ENCODE measurements around the gene ASPN. TPM values are rescaled to one million over a fixed set of nuclear protein-coding genes. Genes with fewer than 3 reads are reported as not detected.

Gene ASPN
- total RNA-seq, 1 donor, result 1.1 TPM

GRCh38 chr9:92455217-92455616 lies 27.1 kb downstream of the ASPN start:
- Histone ChIP-seq H3K27me3 (ENCODE audit: insufficient read depth, low read length) (no peaks in the 10 kb centered on the region), H3K4me3 (ENCODE audit: insufficient read depth, low read length) (no peak overlapping the region), H3K4me2 (ENCODE audit: insufficient read depth, low read length) (no peak overlapping the region), H2AFZ (ENCODE audit: low read length) (no peak overlapping the region), H3K4me1 (ENCODE audit: insufficient read depth, low read length) (no peaks in the 10 kb centered on the region), H3K36me3 (ENCODE audit: insufficient read depth, low read length) (no peaks in the 10 kb centered on the region), H3K9me3 (ENCODE audit: low read depth, low read length) (no peaks in the 10 kb centered on the region), H4K20me1 (ENCODE audit: insufficient read depth, low read length) (no peaks in the 10 kb centered on the region), H3K27ac (ENCODE audit: low read depth, low read length) (no peak overlapping the region), H3K79me2 (ENCODE audit: insufficient read depth, low read length) (no peaks in the 10 kb centered on the region)
- no peak for DNase-seq (ENCODE audit: insufficient read length, low spot score, missing footprints)
- peak; percentile 24 for TF ChIP-seq CTCF (IDR thresholded peaks at IDR 0.05; ENCODE audit: extremely low read depth, low read depth, low read length)

GRCh38 chr9:92446536-92446935 lies 35.8 kb downstream of the ASPN start:
- Histone ChIP-seq H3K36me3 (ENCODE audit: insufficient read depth, low read length) (no peaks in the 10 kb centered on the region), H4K20me1 (ENCODE audit: insufficient read depth, low read length) (no peaks in the 10 kb centered on the region), H2AFZ (ENCODE audit: low read length) (no peak overlapping the region), H3K4me3 (ENCODE audit: insufficient read depth, low read length) (no peak overlapping the region), H3K79me2 (ENCODE audit: insufficient read depth, low read length) (no peaks in the 10 kb centered on the region), H3K27ac (ENCODE audit: low read depth, low read length) (no peak overlapping the region), H3K27me3 (ENCODE audit: insufficient read depth, low read length) (no peaks in the 10 kb centered on the region), H3K4me2 (ENCODE audit: insufficient read depth, low read length) (no peak overlapping the region), H3K9me3 (ENCODE audit: low read depth, low read length) (no peaks in the 10 kb centered on the region), H3K4me1 (ENCODE audit: insufficient read depth, low read length) (peaks cover 6% of the 10 kb centered on the region)
- no peak for TF ChIP-seq CTCF (IDR thresholded peaks at IDR 0.05; ENCODE audit: extremely low read depth, low read depth, low read length)
- peak; percentile 41 for DNase-seq (ENCODE audit: insufficient read length, low spot score, missing footprints)

DNA sequence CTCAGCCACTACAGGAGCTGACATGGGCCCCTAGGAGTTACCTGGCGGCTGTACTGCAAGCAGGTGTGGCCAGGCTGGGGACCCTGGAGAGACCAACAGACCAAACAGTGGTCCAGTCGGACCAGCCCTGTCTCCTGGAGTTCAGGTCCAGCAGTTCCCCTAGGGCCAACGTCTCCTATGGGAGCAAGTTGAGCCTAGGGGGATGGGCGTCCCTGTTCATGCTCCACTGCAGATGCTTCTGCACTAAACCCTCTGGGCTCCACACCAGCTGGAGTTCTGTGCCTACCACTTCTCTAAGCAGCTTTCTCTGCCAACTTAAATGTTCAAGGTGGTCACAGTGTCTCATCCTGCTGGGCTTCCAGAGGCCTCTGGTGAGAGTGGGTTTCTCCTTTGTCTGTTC lies 37.5 kb downstream of the ASPN start:
- Histone ChIP-seq H3K79me2 (ENCODE audit: insufficient read depth, low read length) (no peaks in the 10 kb centered on the region), H4K20me1 (ENCODE audit: insufficient read depth, low read length) (no peaks in the 10 kb centered on the region), H3K4me3 (ENCODE audit: insufficient read depth, low read length) (no peak overlapping the region), H2AFZ (ENCODE audit: low read length) (no peak overlapping the region), H3K9me3 (ENCODE audit: low read depth, low read length) (no peaks in the 10 kb centered on the region), H3K27ac (ENCODE audit: low read depth, low read length) (no peak overlapping the region), H3K4me2 (ENCODE audit: insufficient read depth, low read length) (no peak overlapping the region), H3K4me1 (ENCODE audit: insufficient read depth, low read length) (peaks cover 6% of the 10 kb centered on the region), H3K27me3 (ENCODE audit: insufficient read depth, low read length) (no peaks in the 10 kb centered on the region), H3K36me3 (ENCODE audit: insufficient read depth, low read length) (no peaks in the 10 kb centered on the region)
- DNase-seq (ENCODE audit: insufficient read length, low spot score, missing footprints), result no peak
- no peak for TF ChIP-seq CTCF (IDR thresholded peaks at IDR 0.05; ENCODE audit: extremely low read depth, low read depth, low read length)

- Histone ChIP-seq H3K79me2 (ENCODE audit: insufficient read depth, low read length) (no peaks in the 10 kb centered on the region), H3K4me1 (ENCODE audit: insufficient read depth, low read length) (peaks cover 6% of the 10 kb centered on the region), H3K4me3 (ENCODE audit: insufficient read depth, low read length) (no peak overlapping the region), H2AFZ (ENCODE audit: low read length) (no peak overlapping the region), H3K27ac (ENCODE audit: low read depth, low read length) (no peak overlapping the region), H3K36me3 (ENCODE audit: insufficient read depth, low read length) (no peaks in the 10 kb centered on the region), H3K27me3 (ENCODE audit: insufficient read depth, low read length) (no peaks in the 10 kb centered on the region), H3K9me3 (ENCODE audit: low read depth, low read length) (no peaks in the 10 kb centered on the region), H4K20me1 (ENCODE audit: insufficient read depth, low read length) (no peaks in the 10 kb centered on the region), H3K4me2 (ENCODE audit: insufficient read depth, low read length) (no peak overlapping the region)
- DNase-seq (ENCODE audit: insufficient read length, low spot score, missing footprints), result no peak
- TF ChIP-seq CTCF (IDR thresholded peaks at IDR 0.05; ENCODE audit: extremely low read depth, low read depth, low read length), result no peak
Measured at GRCh38 chr9:92440751-92441046, 41.6 kb downstream of the ASPN start.
